GM06990 (cell line): ENCODE data around the gene NTM.

Experiments used
- DNase-seq: peaks from one replicate; pipeline ENCODE4 v3.0.0-alpha.2; 2011; ENCODE audit not compliant: insufficient read length; ENCODE audit errors: extremely low read depth
- H3K27me3 ChIP-seq: replicated peaks from 2 replicates; pipeline ENCODE4 v1.6.0; 2011; ENCODE audit warnings: low read length; ENCODE audit not compliant: control insufficient read depth, insufficient read depth
- H3K36me3 ChIP-seq: 2 replicates; pipeline ENCODE4 v1.5.1; 2011; ENCODE audit warnings: low read length; ENCODE audit not compliant: control insufficient read depth, insufficient read depth
- H3K4me3 ChIP-seq: replicated peaks from 2 replicates; pipeline ENCODE4 v1.5.1; 2011; ENCODE audit warnings: low read depth, mild to moderate bottlenecking, control low read depth, low read length
- CTCF ChIP-seq: IDR thresholded peaks from 2 replicates; pipeline ENCODE4 v1.5.1; 2011; ENCODE audit warnings: low read length, control low read depth, mild to moderate bottlenecking, inconsistent platforms; ENCODE audit not compliant: insufficient read depth, poor library complexity, severe bottlenecking

NTM gene

GRCh38 chr11:132116516-132116915 is 746.1 kb downstream of the NTM start:
- no peak for DNase-seq
- Histone ChIP-seq H3K4me3 (no peak overlapping the region), H3K36me3 (no peaks in the 10 kb centered on the region), H3K27me3 (no peaks in the 10 kb centered on the region; the same call in none of the 2 replicates)
- no peak for TF ChIP-seq CTCF

- Histone ChIP-seq H3K27me3 (no peaks in the 10 kb centered on the region; the same call in none of the 2 replicates), H3K36me3 (no peaks in the 10 kb centered on the region), H3K4me3 (no peak overlapping the region)
- no peak for DNase-seq
- no peak for TF ChIP-seq CTCF
Measured at GRCh38 chr11:132118661-132119060, 748.2 kb downstream of the NTM start.

- H3K27me3 ChIP-seq: no peaks in the 10 kb centered on the region; the same call in none of the 2 replicates
- TF ChIP-seq CTCF: no peak
Measured at GRCh38 chr11:132119573-132119972, 749.2 kb downstream of the NTM start.

GRCh38 chr11:132122735-132123134 is 752.3 kb downstream of the NTM start:
- no peak for TF ChIP-seq CTCF
- H3K36me3 ChIP-seq: no peaks in the 10 kb centered on the region
- no peak overlapping the region for H3K4me3 ChIP-seq
- DNase-seq: no peak
- no peaks in the 10 kb centered on the region; the same call in 1 of the 2 replicates for H3K27me3 ChIP-seq

More at GRCh38 chr11:132119573-132119972, 749.2 kb downstream of the NTM start:
- H3K36me3 ChIP-seq: no peaks in the 10 kb centered on the region
- DNase-seq: no peak
- no peak overlapping the region for H3K4me3 ChIP-seq

- TF ChIP-seq CTCF: no peak
- Histone ChIP-seq H3K4me3 (no peak overlapping the region), H3K27me3 (no peaks in the 10 kb centered on the region; the same call in 1 of the 2 replicates), H3K36me3 (no peaks in the 10 kb centered on the region)
- DNase-seq: no peak
Measured at GRCh38 chr11:132123449-132123848, 753.0 kb downstream of the NTM start.
